H1 (cell line): ENCODE measurements around the gene PLA2R1. TPM values are rescaled to one million over a fixed set of nuclear protein-coding genes. Genes with fewer than 3 reads are reported as not detected.

Source experiments
- CTCF ChIA-PET: fragments of 300-600 bp; sonication (Branson Sonifier 250); formaldehyde crosslinking; loops from one replicate; lab custom pipeline; 2021; ENCODE audit not compliant: partially characterized antibody; lab: Charles Lee
- POLR2A ChIA-PET: fragments of 300-600 bp; sonication (Branson Sonifier 250); formaldehyde crosslinking; loops from one replicate; lab custom pipeline; 2021; ENCODE audit warnings: inconsistent platforms; ENCODE audit not compliant: partially characterized antibody; lab: Charles Lee
- DNase-seq, 2 experiments: peaks; one replicate each; pipeline versions ENCODE4 v3.0.0 to v3.0.0-alpha.2; 2010 to 2022; ENCODE audit warnings: low spot score in 2 of 2, low read depth in 1 of 2, mixed read lengths in 1 of 2
- FAIRE-seq: peaks from 2 replicates; lab custom pipeline; 2011; peaks lifted over from hg19 to GRCh38; lab: Jason Lieb, UNC
- H2AFZ ChIP-seq: 2 replicates; pipeline ENCODE4 v1.8.1; 2012; ENCODE audit warnings: low read length, inconsistent platforms
- H2AK5ac ChIP-seq: 2 replicates; pipeline ENCODE4 v1.6.1; 2013; ENCODE audit warnings: low read depth, low read length
- H2BK120ac ChIP-seq: replicated peaks from 2 replicates; pipeline ENCODE3; 2013; ENCODE audit warnings: low read depth, low read length, inconsistent platforms
- H2BK12ac ChIP-seq: 2 replicates; pipeline ENCODE4 v1.6.1; 2013; ENCODE audit warnings: low read depth, low read length
- H2BK15ac ChIP-seq: 2 replicates; pipeline ENCODE4 v1.6.1; 2013; ENCODE audit warnings: low read length
- H2BK20ac ChIP-seq: 2 replicates; pipeline ENCODE4 v1.6.1; 2013; ENCODE audit warnings: low read length
- H2BK5ac ChIP-seq: 2 replicates; pipeline ENCODE4 v1.6.1; 2013; ENCODE audit warnings: low read depth, low read length
- H3K14ac ChIP-seq: 2 replicates; pipeline ENCODE4 v1.6.1; 2013; ENCODE audit warnings: inconsistent platforms; ENCODE audit not compliant: insufficient read length
- H3K18ac ChIP-seq: 2 replicates; pipeline ENCODE4 v1.6.1; 2013; ENCODE audit warnings: low read length; ENCODE audit errors: extremely low read depth
- H3K23ac ChIP-seq: 2 replicates; pipeline ENCODE4 v1.6.1; 2013; ENCODE audit warnings: inconsistent platforms; ENCODE audit not compliant: insufficient read length
- H3K23me2 ChIP-seq: 2 replicates; pipeline ENCODE4 v1.6.1; 2013; ENCODE audit warnings: low read depth, low read length
- H3K27ac ChIP-seq: 2 replicates; pipeline ENCODE4 v1.6.1; 2011; ENCODE audit warnings: low read depth, low read length, inconsistent platforms
- H3K27me3 ChIP-seq, 4 experiments: replicated peaks in 1 of 4; 1 replicate in 1 of 4; 2 replicates in 3 of 4; pipeline versions ENCODE4 v1.6.1 to v1.8.1; 2011 to 2013; ENCODE audit warnings: low read length in 3 of 4, mild to moderate bottlenecking in 3 of 4, inconsistent platforms in 2 of 4, mixed read lengths in 2 of 4, moderate library complexity in 1 of 4; ENCODE audit not compliant: control insufficient read depth in 3 of 4, insufficient read depth in 3 of 4; ENCODE audit errors: extremely low read depth in 1 of 4
- H3K36me3 ChIP-seq, 4 experiments: 2 replicates each; pipeline versions ENCODE4 v1.6.1 to v1.8.1; 2011 to 2013; ENCODE audit warnings: mild to moderate bottlenecking in 4 of 4, low read length in 3 of 4, moderate library complexity in 2 of 4, control low read depth in 1 of 4, inconsistent platforms in 1 of 4; ENCODE audit not compliant: insufficient read depth in 4 of 4, control insufficient read depth in 2 of 4
- H3K4ac ChIP-seq: replicated peaks from 2 replicates; pipeline ENCODE3; 2013; ENCODE audit warnings: low read length, low read depth, mixed read lengths, inconsistent platforms; ENCODE audit not compliant: insufficient read length
- H3K4me1 ChIP-seq, 4 experiments: replicated peaks in 1 of 4; 1 replicate in 1 of 4; 2 replicates in 3 of 4; pipeline versions ENCODE4 v1.6.1 to v1.8.1; 2011 to 2013; ENCODE audit warnings: low read length in 3 of 4, inconsistent platforms in 2 of 4, mixed read lengths in 1 of 4; ENCODE audit not compliant: insufficient read depth in 4 of 4, control insufficient read depth in 3 of 4
- H3K4me2 ChIP-seq, 2 experiments: 2 replicates each; pipeline versions ENCODE4 v1.6.1 to v1.8.1; 2011 to 2013; ENCODE audit warnings: low read depth in 2 of 2, low read length in 2 of 2, control low read depth in 1 of 2, inconsistent platforms in 1 of 2, mild to moderate bottlenecking in 1 of 2; ENCODE audit not compliant: insufficient read depth in 1 of 2
- H3K4me3 ChIP-seq, 4 experiments: fragments of 200-600, 300-600 bp in 1 of 4; sonication (generic), shearing (Covaris generic), sonication (Bioruptor Twin) in 1 of 4; 2 replicates each; pipeline versions ENCODE4 v1.5.1 to v1.8.1; 2011 to 2016; ENCODE audit warnings: low read length in 4 of 4, low read depth in 3 of 4, control low read depth in 2 of 4, inconsistent platforms in 2 of 4, mild to moderate bottlenecking in 2 of 4, mixed read lengths in 1 of 4, moderate library complexity in 1 of 4; ENCODE audit not compliant: insufficient read depth in 2 of 4; ENCODE audit errors: extremely low read depth in 1 of 4
- H3K56ac ChIP-seq: replicated peaks from 2 replicates; pipeline ENCODE3; 2013; ENCODE audit warnings: low read depth, mild to moderate bottlenecking, mixed read lengths, low read length, inconsistent platforms; ENCODE audit not compliant: insufficient read length
- H3K79me1 ChIP-seq: 2 replicates; pipeline ENCODE4 v1.6.1; 2013; ENCODE audit warnings: low read depth, low read length, control low read depth
- H3K79me2 ChIP-seq, 2 experiments: 2 replicates each; pipeline versions ENCODE4 v1.6.1 to v1.8.1; 2012 to 2013; ENCODE audit warnings: low read length in 2 of 2, mild to moderate bottlenecking in 2 of 2, inconsistent platforms in 1 of 2; ENCODE audit not compliant: insufficient read depth in 2 of 2, control insufficient read depth in 1 of 2
- H3K9ac ChIP-seq, 4 experiments: replicated peaks in 1 of 4; 1 replicate in 1 of 4; 2 replicates in 3 of 4; pipeline versions ENCODE4 v1.6.1 to v1.8.1; 2011 to 2013; ENCODE audit warnings: low read depth in 3 of 4, low read length in 3 of 4, control low read depth in 2 of 4, mild to moderate bottlenecking in 2 of 4, moderate library complexity in 2 of 4, inconsistent platforms in 1 of 4; ENCODE audit errors: extremely low read depth in 1 of 4
- H3K9me3 ChIP-seq, 2 experiments: 2 replicates each; pipeline versions ENCODE4 v1.6.1 to v1.8.1; 2012 to 2013; ENCODE audit warnings: mild to moderate bottlenecking in 2 of 2, moderate library complexity in 2 of 2, control low read depth in 1 of 2, inconsistent platforms in 1 of 2, low read depth in 1 of 2, low read length in 1 of 2, mixed read lengths in 1 of 2; ENCODE audit not compliant: insufficient read depth in 2 of 2
- H4K20me1 ChIP-seq, 2 experiments: replicated peaks in 1 of 2; 2 replicates each; pipeline versions ENCODE3 to v1.8.1; 2011 to 2013; ENCODE audit warnings: inconsistent platforms in 2 of 2, low read length in 2 of 2, mild to moderate bottlenecking in 1 of 2; ENCODE audit not compliant: insufficient read depth in 2 of 2, control insufficient read depth in 1 of 2
- H4K5ac ChIP-seq: 2 replicates; pipeline ENCODE4 v1.6.1; 2013; ENCODE audit warnings: low read length, low read depth, mixed read lengths, inconsistent platforms; ENCODE audit not compliant: insufficient read length
- H4K8ac ChIP-seq: 2 replicates; pipeline ENCODE4 v1.8.0; 2013; ENCODE audit warnings: mild to moderate bottlenecking, moderate library complexity, low read length, inconsistent platforms; ENCODE audit not compliant: insufficient read depth; ENCODE audit errors: extremely low read depth
- H4K91ac ChIP-seq: replicated peaks from 2 replicates; pipeline ENCODE3; 2013; ENCODE audit warnings: low read length, mixed read lengths, inconsistent platforms; ENCODE audit not compliant: insufficient read length
- CHD2 ChIP-seq: IDR thresholded peaks from 2 replicates; pipeline ENCODE4 v1.6.1; 2012; ENCODE audit warnings: low read length, improper control_type of control experiment
- EP300 ChIP-seq, 2 experiments: IDR thresholded peaks; 1 replicate in 1 of 2; 2 replicates in 1 of 2; pipeline ENCODE4 v1.6.1; 2011 to 2012; ENCODE audit warnings: low read depth in 2 of 2, low read length in 2 of 2, mild to moderate bottlenecking in 2 of 2, borderline replicate concordance in 1 of 2, inconsistent platforms in 1 of 2, moderate library complexity in 1 of 2
- WGBS, 2 experiments: shearing (Covaris generic) in 1 of 2; methylation state at CpG; one replicate each; pipeline versions ENCODE4 v1.1.6 to v1.1.7; 2013 to 2015; ENCODE audit warnings: low lambda C conversion rate in 2 of 2, mixed read lengths in 2 of 2, inconsistent platforms in 1 of 2, low coverage in 1 of 2, missing lambda C conversion rate in 1 of 2; ENCODE audit not compliant: insufficient replicate concordance in 2 of 2, insufficient coverage in 1 of 2, insufficient read length in 1 of 2; ENCODE audit errors: extremely low coverage in 1 of 2, missing lambda C conversion rate in 1 of 2; 5-methylcytosine and 5-hydroxymethylcytosine counted together
- polyA plus RNA-seq, 7 experiments: library from polyadenylated mRNA; depleted of rRNA in 3 of 7; stranded (reverse) in 5 of 7; unstranded in 2 of 7; fragments of >200 nt in 5 of 7; fragments of 200-250 nt in 2 of 7; gene quantifications; 1 replicate in 5 of 7; 2 replicates in 1 of 7; 4 replicates in 1 of 7; pipeline versions ENCODE4 v1.2.1 to v1.2.3, GENCODE V29; 2011 to 2013; ENCODE audit warnings: missing spikeins in 2 of 7, mixed read lengths in 2 of 7
- total RNA-seq: library from RNA; stranded (reverse); fragmentation: NEBNext Ultra II Directional; extraction: Animal tissue kit (Norgen Biotek cat#: 25700); gene quantifications from 2 replicates; pipeline ENCODE4 v1.2.1, GENCODE V29; 2021

The PLA2R1 gene
- total and polyA plus RNA-seq, 2 of the 8 experiments (the other 6 are each of a cell fraction or from before 2014, with no cell fraction given) = 0.65 to 1.5 TPM

- no peak overlapping the region for H4K8ac ChIP-seq
- TF ChIP-seq CHD2 (no peak), EP300 (IDR thresholded peaks at IDR 0.05; ENCODE audit: borderline replicate concordance in 1 of 2, low read depth in 2 of 2, low read length in 2 of 2) (no peak)
- no peak overlapping the region for H2BK5ac ChIP-seq
- H2BK12ac ChIP-seq = no peak overlapping the region
- CTCF ChIA-PET = interaction anchor here (0.6 to 4.0 kb wide), 5 partner anchors 11 to 899 kb away, joined by 3 to 24 read pairs (median 3); no protein-coding TSS in a partner anchor
- no peaks in the 10 kb centered on the region for H3K4me1 ChIP-seq
- H4K91ac ChIP-seq = no peak overlapping the region
- H3K79me2 ChIP-seq = no peaks in the 10 kb centered on the region
- no peak overlapping the region for H3K9ac ChIP-seq
- 90% methylated on average over 4 of the region's 4 CpGs; no CpG with 5 or more reads in 1 of the 2 experiments for WGBS, 2 experiments
- H3K4me2 ChIP-seq = no peak overlapping the region
- H3K4me3 ChIP-seq = no peak overlapping the region
- peaks cover 18% of the 10 kb centered on the region in 2 experiments for H3K9me3 ChIP-seq
- H2AK5ac ChIP-seq = no peak overlapping the region
- no peak overlapping the region for H3K18ac ChIP-seq
- no peak overlapping the region for H2BK15ac ChIP-seq
- no peak overlapping the region for H2AFZ ChIP-seq
- POLR2A ChIA-PET = no interaction called here
- no peak overlapping the region for H4K5ac ChIP-seq
- no peaks in the 10 kb centered on the region; the same call in 1 of the 2 replicates for H3K23me2 ChIP-seq
- H3K27me3 ChIP-seq = no peaks in the 10 kb centered on the region
- H4K20me1 ChIP-seq = no peaks in the 10 kb centered on the region
- H2BK20ac ChIP-seq = no peak overlapping the region
- H3K56ac ChIP-seq = no peak overlapping the region
- H3K79me1 ChIP-seq = no peaks in the 10 kb centered on the region
- H3K36me3 ChIP-seq = no peaks in the 10 kb centered on the region
- FAIRE-seq (no peak), DNase-seq (no peak)
- no peak overlapping the region for H3K4ac ChIP-seq
- no peak overlapping the region for H2BK120ac ChIP-seq
- no peak overlapping the region for H3K27ac ChIP-seq
- no peak overlapping the region for H3K14ac ChIP-seq
- no peak overlapping the region for H3K23ac ChIP-seq
Measured at GRCh38 chr2:160096409-160096808, 34.0 kb upstream of the PLA2R1 start.
